Vagina (tissue), 2 donors: ENCODE measurements around the gene NFYB.

Experiments
- CTCF ChIP-seq, 3 experiments: fragments of 450-650 bp in 2 of 3; fragments of 200-600 bp in 1 of 3; sonication (generic) in 1 of 3; IDR thresholded peaks; one replicate each; pipeline ENCODE4 v1.5.1; 2017 to 2019; ENCODE audit warnings: antibody characterized with exemption in 3 of 3, mild to moderate bottlenecking in 2 of 3, moderate library complexity in 2 of 3
- POLR2AphosphoS5 ChIP-seq, 2 donors: sonication (generic); formaldehyde crosslinking; IDR thresholded peaks; one replicate each; pipeline ENCODE4 v1.9.0; 2017; ENCODE audit warnings: antibody characterized with exemption in 2 of 2, mild to moderate bottlenecking in 2 of 2, low read depth in 1 of 2; ENCODE audit not compliant: insufficient read depth in 1 of 2

DNA sequence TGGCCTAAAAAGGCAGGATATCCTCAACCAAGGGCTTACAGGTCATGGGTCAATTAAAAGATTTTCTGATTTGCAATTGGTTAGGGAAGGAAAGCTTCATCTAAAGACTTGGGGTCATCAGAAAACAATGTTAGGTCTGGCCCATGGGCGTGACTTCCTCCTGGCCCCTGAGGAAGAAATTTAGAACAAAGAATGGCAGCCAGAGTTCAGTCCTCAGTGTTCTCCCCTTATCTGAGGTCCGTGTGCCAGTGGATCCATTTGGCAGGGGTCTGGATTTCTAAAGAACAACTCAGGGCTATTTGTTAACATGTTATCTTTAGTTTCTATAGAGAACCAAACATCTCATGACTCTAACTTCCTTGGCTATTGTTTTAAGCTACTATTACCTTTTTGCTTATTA is 27.8 kb upstream of the NFYB start:
- no peak for TF ChIP-seq CTCF (IDR thresholded peaks at IDR 0.05)
- TF ChIP-seq POLR2AphosphoS5 (IDR thresholded peaks at IDR 0.05; ENCODE audit: insufficient read depth in 1 of 2, low read depth in 1 of 2) = peak in 1 of 2 donors; percentile 36
